Panc1 (cell line): ENCODE results near the gene S100A6. TPM values are rescaled to one million over a fixed set of nuclear protein-coding genes. Genes with fewer than 3 reads are reported as not detected.
A peak's percentile ranks its signal among the peaks of the same experiment; 100 is the strongest.

Experiments
- ATAC-seq: fragments of 200-7000 bp; cut with Tn5 transposase; 2 replicates; pipeline ENCODE4 v1.9.1; 2020; ENCODE audit warnings: mild to moderate bottlenecking, moderate library complexity
- BruUV-seq: library from RNA; stranded (reverse); fragments of 400-500 nt; replicated peaks from 2 replicates; lab custom pipeline; 2021; lab: Mats Ljungman, UMichigan
- CTCF ChIA-PET: fragments of 300-600 bp; sonication (Branson Sonifier 250); formaldehyde crosslinking; loops from one replicate; lab custom pipeline; 2022; ENCODE audit warnings: antibody characterized with exemption; lab: Charles Lee
- POLR2A ChIA-PET: fragments of 300-600 bp; sonication (Branson Sonifier 250); formaldehyde crosslinking; loops from one replicate; lab custom pipeline; 2022; ENCODE audit warnings: antibody characterized with exemption; lab: Charles Lee
- DNase-seq: peaks from one replicate; pipeline ENCODE4 v3.0.0-alpha.2; 2010; ENCODE audit warnings: low read depth, low spot score
- H3K27ac ChIP-seq: 2 replicates; pipeline ENCODE4 v1.5.1; 2011; ENCODE audit warnings: mild to moderate bottlenecking, low read length, inconsistent platforms
- H3K27me3 ChIP-seq: fragments of 200-500 bp; sonication (Bioruptor generic); 2 replicates; pipeline ENCODE4 v1.6.0; 2014; ENCODE audit warnings: low read length, inconsistent platforms; ENCODE audit not compliant: control insufficient read depth, insufficient read depth
- H3K36me3 ChIP-seq: fragments of 200-500 bp; sonication (Bioruptor generic); 2 replicates; pipeline ENCODE4 v1.5.1; 2014; ENCODE audit warnings: inconsistent platforms, mild to moderate bottlenecking, low read length, moderate library complexity; ENCODE audit not compliant: control insufficient read depth, insufficient read depth
- H3K4me1 ChIP-seq: 2 replicates; pipeline ENCODE4 v1.5.1; 2011; ENCODE audit warnings: inconsistent platforms, mild to moderate bottlenecking, low read length, moderate library complexity; ENCODE audit not compliant: control insufficient read depth, insufficient read depth
- H3K4me3 ChIP-seq, 2 experiments: 2 replicates each; pipeline ENCODE4 v1.5.1; 2011 to 2012; ENCODE audit warnings: low read depth in 2 of 2, low read length in 2 of 2, mild to moderate bottlenecking in 2 of 2, inconsistent platforms in 1 of 2, moderate library complexity in 1 of 2
- H3K9me3 ChIP-seq: fragments of 200-500 bp; sonication (Bioruptor generic); 2 replicates; pipeline ENCODE4 v1.5.1; 2014; ENCODE audit warnings: low read depth, mild to moderate bottlenecking, inconsistent platforms, low read length, moderate library complexity; ENCODE audit not compliant: control insufficient read depth, insufficient read depth
- POLR2AphosphoS5 ChIP-seq: IDR thresholded peaks from 2 replicates; pipeline ENCODE4 v1.6.1; 2012; ENCODE audit warnings: mild to moderate bottlenecking, low read depth, low read length, moderate library complexity
- SIN3A ChIP-seq: IDR thresholded peaks from 2 replicates; pipeline ENCODE4 v1.6.1; 2012; ENCODE audit warnings: low read depth, mild to moderate bottlenecking, low read length, moderate library complexity, borderline replicate concordance; ENCODE audit not compliant: insufficient read depth
- TCF7L2 ChIP-seq: IDR thresholded peaks from 2 replicates; pipeline ENCODE4 v1.6.1; 2011; ENCODE audit warnings: mild to moderate bottlenecking, low read depth, low read length, inconsistent platforms
- in situ Hi-C: cut with HindIII; loops from 2 replicates; pipeline ENCODE4 v1.10.0; 2016; ENCODE audit warnings: low sequenced_read_pairs, low pct_unique_long_range_greater_than_20kb
- intact Hi-C: fragments of 100-400 bp; cut with micrococcal nuclease; formaldehyde crosslinking; loops from one replicate; pipeline ENCODE4 v1.10.0; 2022; ENCODE audit not compliant: unreplicated experiment
- total RNA-seq: library from RNA; stranded (reverse); gene quantifications from one replicate; pipeline ENCODE4 v1.2.1, GENCODE V29; 2021; ENCODE audit not compliant: unreplicated experiment
- TF ChIP-seq, protein P1 (sequence below): fragments of 450-650 bp; IDR thresholded peaks from 2 replicates; pipeline ENCODE4 v1.5.1; 2017; ENCODE audit warnings: mild to moderate bottlenecking
- TF ChIP-seq, protein P2 (sequence below), 2 experiments: IDR thresholded peaks; 2 replicates each; pipeline ENCODE4 v1.6.1; 2011 to 2012; ENCODE audit warnings: low read depth in 2 of 2, control low read depth in 1 of 2, low read length in 1 of 2, mild to moderate bottlenecking in 1 of 2, moderate library complexity in 1 of 2; ENCODE audit not compliant: insufficient read depth in 1 of 2

S100A6 gene
- total RNA-seq, 1 experiment from 2014 or later = 1,986 TPM

DNA sequence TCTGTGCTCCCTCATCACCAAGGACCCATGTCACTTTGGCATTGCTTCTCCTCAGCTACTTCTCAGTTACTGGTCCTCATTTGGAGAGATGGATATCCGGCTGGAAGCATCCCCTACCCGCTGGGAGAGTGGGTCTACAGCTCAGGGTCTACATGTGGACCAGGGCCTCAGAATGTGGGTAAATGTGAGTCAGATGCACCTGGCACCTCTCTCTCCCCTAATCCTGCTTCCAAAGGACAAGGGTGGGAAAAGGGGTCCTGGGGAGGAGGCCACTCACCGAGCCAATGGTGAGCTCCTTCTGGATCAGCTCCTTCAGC is 908 bp downstream of the S100A6 start:
- no peaks in the 10 kb centered on the region; the same call in 1 of the 2 replicates for H3K36me3 ChIP-seq
- H3K4me1 ChIP-seq = peaks cover 51% of the 10 kb centered on the region
- no peaks in the 10 kb centered on the region for H3K9me3 ChIP-seq
- POLR2A ChIA-PET = interaction anchor here (0.5 to 1.5 kb wide), 4 partner anchors 10 to 251 kb away, joined by 3 to 9 read pairs (median 5); partner anchors contain the start of gene S100A4
- ATAC-seq (no peak), DNase-seq (no peak)
- TF ChIP-seq, protein P1, sequence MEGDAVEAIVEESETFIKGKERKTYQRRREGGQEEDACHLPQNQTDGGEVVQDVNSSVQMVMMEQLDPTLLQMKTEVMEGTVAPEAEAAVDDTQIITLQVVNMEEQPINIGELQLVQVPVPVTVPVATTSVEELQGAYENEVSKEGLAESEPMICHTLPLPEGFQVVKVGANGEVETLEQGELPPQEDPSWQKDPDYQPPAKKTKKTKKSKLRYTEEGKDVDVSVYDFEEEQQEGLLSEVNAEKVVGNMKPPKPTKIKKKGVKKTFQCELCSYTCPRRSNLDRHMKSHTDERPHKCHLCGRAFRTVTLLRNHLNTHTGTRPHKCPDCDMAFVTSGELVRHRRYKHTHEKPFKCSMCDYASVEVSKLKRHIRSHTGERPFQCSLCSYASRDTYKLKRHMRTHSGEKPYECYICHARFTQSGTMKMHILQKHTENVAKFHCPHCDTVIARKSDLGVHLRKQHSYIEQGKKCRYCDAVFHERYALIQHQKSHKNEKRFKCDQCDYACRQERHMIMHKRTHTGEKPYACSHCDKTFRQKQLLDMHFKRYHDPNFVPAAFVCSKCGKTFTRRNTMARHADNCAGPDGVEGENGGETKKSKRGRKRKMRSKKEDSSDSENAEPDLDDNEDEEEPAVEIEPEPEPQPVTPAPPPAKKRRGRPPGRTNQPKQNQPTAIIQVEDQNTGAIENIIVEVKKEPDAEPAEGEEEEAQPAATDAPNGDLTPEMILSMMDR = no peak
- TF ChIP-seq SIN3A (no peak), POLR2AphosphoS5 (no peak), TCF7L2 (no peak)
- TF ChIP-seq, protein P2, sequence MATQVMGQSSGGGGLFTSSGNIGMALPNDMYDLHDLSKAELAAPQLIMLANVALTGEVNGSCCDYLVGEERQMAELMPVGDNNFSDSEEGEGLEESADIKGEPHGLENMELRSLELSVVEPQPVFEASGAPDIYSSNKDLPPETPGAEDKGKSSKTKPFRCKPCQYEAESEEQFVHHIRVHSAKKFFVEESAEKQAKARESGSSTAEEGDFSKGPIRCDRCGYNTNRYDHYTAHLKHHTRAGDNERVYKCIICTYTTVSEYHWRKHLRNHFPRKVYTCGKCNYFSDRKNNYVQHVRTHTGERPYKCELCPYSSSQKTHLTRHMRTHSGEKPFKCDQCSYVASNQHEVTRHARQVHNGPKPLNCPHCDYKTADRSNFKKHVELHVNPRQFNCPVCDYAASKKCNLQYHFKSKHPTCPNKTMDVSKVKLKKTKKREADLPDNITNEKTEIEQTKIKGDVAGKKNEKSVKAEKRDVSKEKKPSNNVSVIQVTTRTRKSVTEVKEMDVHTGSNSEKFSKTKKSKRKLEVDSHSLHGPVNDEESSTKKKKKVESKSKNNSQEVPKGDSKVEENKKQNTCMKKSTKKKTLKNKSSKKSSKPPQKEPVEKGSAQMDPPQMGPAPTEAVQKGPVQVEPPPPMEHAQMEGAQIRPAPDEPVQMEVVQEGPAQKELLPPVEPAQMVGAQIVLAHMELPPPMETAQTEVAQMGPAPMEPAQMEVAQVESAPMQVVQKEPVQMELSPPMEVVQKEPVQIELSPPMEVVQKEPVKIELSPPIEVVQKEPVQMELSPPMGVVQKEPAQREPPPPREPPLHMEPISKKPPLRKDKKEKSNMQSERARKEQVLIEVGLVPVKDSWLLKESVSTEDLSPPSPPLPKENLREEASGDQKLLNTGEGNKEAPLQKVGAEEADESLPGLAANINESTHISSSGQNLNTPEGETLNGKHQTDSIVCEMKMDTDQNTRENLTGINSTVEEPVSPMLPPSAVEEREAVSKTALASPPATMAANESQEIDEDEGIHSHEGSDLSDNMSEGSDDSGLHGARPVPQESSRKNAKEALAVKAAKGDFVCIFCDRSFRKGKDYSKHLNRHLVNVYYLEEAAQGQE (IDR thresholded peaks at IDR 0.05; ENCODE audit: insufficient read depth in 1 of 2, low read depth in 2 of 2, low read length in 1 of 2) = no peak
- H3K27ac ChIP-seq = peak overlapping the region; percentile 91
- H3K4me3 ChIP-seq = peak overlapping the region; percentile 75 to 86
- H3K27me3 ChIP-seq = no peaks in the 10 kb centered on the region
- in situ Hi-C loops (no loop called here), intact Hi-C loops (no loop called here)
- CTCF ChIA-PET = interaction anchor here (1.2 to 2.2 kb wide), 4 partner anchors 10 to 36 kb away, joined by 4 to 9 read pairs (median 8); no protein-coding TSS in a partner anchor
- BruUV-seq = no TSS peak

DNA sequence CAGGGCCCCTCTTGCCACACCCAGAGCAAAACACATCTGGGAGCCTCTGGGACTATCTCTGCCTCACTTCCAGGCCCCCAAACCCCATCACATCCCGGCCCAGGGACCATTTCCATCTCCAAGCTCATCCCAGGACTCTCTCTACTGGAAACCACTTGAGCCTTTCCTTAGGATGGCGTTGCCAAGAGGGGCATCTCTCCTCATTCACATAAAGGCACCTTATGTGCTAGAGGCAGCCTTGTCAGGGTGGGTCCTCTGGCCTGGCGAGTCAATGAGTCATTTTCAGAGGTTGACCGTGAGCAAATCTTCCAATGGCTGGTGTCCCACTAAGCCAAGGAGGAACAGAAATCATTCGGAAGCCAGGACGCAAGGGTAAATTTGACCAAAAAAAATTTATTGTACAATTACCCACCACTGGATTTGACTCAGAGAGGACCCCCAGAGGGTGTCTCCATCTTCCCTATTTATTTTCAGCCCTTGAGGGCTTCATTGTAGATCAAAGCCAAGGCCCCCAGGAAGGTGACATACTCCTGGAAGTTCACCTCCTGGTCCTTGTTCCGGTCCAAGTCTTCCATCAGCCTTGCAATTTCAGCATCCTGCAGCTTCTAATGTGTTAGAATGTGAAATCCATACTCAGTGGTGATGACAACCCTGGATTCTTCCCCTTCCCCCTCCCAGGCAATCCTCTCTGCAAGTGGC is 1.4 kb downstream of the S100A6 start:
- DNase-seq (no peak), ATAC-seq (no peak)
- TSS peak; percentile 92 for BruUV-seq
- TF ChIP-seq, protein P2 (IDR thresholded peaks at IDR 0.05; ENCODE audit: insufficient read depth in 1 of 2, low read depth in 2 of 2, low read length in 1 of 2) = no peak
- TF ChIP-seq POLR2AphosphoS5 (no peak; the same call in 1 of the 2 replicates), TCF7L2 (no peak), SIN3A (no peak)
- TF ChIP-seq, protein P1 = no peak
- ChIA-PET CTCF (interaction anchor here (1.2 to 2.6 kb wide), 6 partner anchors 10 to 37 kb away, joined by 4 to 16 read pairs (median 8); partner anchors contain the start of gene S100A4), POLR2A (interaction anchor here (0.5 to 1.0 kb wide), 2 partner anchors 100 to 252 kb away, joined by 4 read pairs; no protein-coding TSS in a partner anchor)
- Histone ChIP-seq H3K9me3 (no peaks in the 10 kb centered on the region), H3K27me3 (no peaks in the 10 kb centered on the region), H3K4me3 (peak overlapping the region; percentile 75 to 86), H3K36me3 (no peaks in the 10 kb centered on the region; the same call in 1 of the 2 replicates), H3K27ac (peak overlapping the region; percentile 91), H3K4me1 (peaks cover 46% of the 10 kb centered on the region)
- intact Hi-C loops = no loop called here
- in situ Hi-C loops = no loop called here
